Measurements from ENCODE around the gene TMEM269.

The TMEM269 gene, protein sequence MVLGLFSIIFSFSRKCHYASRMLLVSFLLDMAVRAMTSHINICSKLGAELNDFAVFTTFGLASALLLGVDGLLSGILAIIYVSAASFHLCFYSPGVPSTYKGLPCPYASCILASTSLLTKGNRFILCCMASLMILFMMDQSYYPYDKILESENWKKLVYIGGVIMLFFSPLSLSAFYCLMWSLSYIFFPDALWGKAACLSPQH

GRCh38 chr1:42784946-42785693 is at the start of gene TMEM269:
Gene TMEM269 (plus strand): TSS chr1:42784991. CDS start chr1:42789894, 4,903 bp downstream.
- DNase-seq, result peak; percentile 26 to 33

DNA sequence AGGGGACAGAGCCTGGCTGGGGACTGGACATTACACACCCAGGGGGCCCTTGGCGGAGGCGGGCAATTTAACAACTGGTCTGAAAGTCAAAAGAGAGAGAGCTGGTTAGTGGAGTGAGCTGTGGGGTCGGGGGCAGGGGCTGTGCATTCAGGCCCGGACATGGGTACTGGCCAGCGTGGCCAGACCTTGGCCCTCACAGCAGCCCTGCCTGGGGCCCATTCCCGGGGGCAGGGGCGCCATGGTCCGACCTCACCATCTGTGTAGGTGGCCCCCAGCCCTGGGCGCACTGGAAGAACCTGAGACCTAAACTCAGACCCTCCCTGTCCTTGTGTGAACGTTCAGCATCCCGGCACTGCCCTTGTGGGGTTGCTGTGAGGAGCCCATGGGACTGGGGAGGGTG is 49.7 kb upstream of the TMEM269 start:
- DNase-seq, result no peak

GRCh38 chr1:42735477-42736105 is 49.2 kb upstream of the TMEM269 start:
- DNase-seq, result no peak

DNA sequence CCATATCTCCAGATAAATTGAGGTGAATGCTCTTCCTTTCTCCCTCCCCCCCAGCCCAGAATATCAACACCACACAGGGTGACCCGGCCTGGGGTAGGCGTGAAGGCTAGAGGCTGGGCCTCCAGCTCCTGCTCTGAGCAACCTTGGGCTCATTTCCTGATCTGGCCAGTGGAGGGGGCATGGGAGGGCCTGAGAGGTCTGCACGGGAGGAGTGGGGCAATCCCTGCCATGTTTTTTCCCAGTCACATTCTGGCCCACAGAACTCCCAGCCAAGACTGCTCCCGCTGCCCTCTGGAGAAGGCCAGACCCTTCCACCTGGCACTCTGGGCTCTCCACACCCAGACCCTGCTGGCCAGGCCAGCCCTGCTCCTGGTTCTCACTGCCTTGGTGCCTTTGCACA is 48.6 kb upstream of the TMEM269 start:
- no peak for DNase-seq

GRCh38 chr1:42736571-42737200 is 48.1 kb upstream of the TMEM269 start:
- no peak for DNase-seq

- DNase-seq, result peak in 1 of 2 donors; percentile 27
Observed at GRCh38 chr1:42737257-42737656, 47.5 kb upstream of the TMEM269 start.

DNA sequence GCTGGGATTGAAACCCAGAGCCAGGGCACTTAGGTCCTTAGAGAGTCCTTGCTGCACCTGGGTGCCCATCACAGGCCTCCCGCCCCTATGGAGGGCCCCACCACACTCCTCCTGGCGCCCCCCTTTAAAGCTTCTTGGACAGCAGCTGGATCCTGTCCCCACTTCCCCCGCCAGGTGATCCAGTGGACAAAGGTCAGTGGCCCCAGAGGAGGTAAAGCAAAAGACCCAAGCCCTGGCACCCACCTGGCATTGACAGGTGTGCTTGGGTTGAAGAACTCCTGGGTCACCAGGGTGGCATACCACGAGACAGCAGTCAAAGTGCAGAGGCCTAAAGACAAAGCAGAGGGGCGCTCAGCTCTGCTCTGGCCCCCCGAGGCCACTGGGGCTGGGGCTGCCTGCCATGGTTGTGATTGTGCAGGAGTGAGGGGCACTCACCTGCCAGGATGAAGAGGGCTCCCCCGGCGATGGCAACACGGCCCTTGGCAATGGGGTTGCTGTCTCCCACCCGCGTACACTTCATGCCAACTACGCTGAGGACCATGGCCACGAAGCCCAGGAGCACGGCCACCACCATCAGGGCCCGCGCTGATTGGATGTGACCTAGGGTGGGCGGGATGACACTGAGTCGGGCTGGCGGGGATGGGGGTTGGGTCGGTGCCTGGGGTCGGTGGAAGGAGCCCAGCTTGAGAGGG is 46.7 kb upstream of the TMEM269 start:
- DNase-seq, result no peak

GRCh38 chr1:42738678-42739226 is 46.0 kb upstream of the TMEM269 start:
- no peak for DNase-seq

DNA sequence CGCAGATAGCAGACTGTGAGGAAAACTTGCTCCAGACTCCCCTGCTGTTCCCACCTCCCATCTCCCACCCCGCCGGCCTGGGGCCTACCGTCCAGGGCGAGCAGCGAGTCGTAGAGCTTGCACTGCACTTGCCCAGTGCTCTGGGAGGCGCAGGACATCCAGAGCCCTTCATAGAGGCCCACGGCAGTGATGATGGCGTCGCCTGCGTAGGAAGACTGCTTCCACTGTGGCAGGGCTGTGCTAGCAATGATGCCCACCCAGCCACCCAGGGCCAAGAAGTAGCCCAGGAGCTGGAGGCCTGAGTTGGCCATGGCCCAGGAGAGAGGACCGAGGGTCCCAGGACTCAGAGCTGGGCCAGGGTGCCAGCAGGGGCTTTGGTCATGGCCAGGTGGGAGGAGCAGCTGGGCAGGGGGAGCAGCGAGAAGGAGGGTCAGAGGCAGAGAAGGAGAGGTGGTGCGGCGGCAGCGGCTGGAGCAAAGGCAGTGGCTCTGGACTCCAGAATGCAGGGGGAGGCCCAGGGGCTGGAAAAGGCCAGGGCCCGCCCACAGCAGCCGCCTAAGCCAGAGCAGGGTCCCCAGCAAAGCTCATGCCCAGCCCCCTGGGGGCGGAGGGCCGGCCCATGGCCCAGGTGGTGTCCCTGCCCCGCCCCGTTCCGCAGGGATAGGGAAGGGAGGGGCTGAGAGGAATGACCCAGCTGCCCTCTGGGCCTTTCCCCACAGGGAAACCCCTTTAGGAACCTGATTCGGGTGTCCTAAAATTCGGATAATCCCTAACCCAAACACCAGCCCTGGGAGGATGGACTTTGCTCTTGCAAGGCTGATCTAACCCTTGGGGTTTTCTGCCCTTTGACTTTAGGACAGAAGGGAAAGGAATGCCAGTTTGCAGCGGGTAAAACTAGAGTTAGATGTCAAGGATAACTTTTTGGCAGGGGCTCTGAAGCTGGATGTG is 44.8 kb upstream of the TMEM269 start, which contains the start of gene CLDN19:
TSS of gene CLDN19 (minus strand) at position 484 of the 948 bp plus-strand sequence. CDS start at position 311, 173 bp downstream.
- DNase-seq, result no peak

- no peak for DNase-seq
Observed at GRCh38 chr1:42740851-42741580, 43.8 kb upstream of the TMEM269 start.

DNA sequence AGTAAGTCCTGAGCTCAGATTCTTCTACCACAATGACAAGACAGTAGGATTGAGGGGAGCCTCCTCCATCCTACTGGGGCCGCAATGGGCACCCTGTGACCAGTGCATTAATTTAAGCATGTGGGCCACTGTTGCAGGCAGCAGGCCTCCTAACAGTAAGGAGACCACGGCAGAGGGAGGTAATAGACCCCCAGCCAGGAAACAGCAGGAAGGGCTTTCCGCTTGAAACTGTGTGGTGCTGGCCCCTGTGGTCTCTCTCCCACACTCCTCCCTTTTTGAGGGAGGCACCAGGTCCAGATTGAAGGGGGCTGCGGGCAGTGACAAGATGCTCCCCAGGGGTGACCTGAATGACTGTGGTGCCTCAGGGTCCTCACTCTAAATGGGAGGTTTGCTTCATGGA is 43.1 kb upstream of the TMEM269 start:
- DNase-seq, result no peak

DNA sequence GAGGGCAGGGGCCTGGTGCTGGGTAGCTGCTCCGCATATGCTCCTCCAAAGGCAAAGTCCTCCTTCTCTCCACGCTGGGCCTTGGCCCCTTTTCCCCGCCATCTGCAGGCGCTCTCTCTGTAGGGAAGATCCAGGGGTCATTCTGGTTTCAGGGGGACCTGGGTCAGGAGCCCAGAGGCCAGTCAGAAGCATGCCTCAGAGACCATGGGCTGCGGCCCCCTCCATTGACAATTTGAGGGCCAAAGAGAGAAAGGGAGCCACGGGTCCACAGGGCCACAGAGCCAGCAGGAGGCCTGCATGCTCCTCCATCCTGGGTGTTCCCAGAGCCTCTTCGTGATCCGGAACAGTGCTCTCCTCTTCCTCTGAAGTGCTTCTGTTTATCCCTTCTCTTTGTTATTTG is 42.6 kb upstream of the TMEM269 start:
- DNase-seq, result no peak

GRCh38 chr1:42742617-42743316 is 42.0 kb upstream of the TMEM269 start:
- no peak for DNase-seq

- no peak for DNase-seq
Observed at GRCh38 chr1:42743317-42744147, 41.3 kb upstream of the TMEM269 start.

GRCh38 chr1:42744148-42744413 is 40.7 kb upstream of the TMEM269 start:
- DNase-seq, result no peak

- DNase-seq, result no peak
Observed at GRCh38 chr1:42745851-42746250, 38.9 kb upstream of the TMEM269 start.

DNA sequence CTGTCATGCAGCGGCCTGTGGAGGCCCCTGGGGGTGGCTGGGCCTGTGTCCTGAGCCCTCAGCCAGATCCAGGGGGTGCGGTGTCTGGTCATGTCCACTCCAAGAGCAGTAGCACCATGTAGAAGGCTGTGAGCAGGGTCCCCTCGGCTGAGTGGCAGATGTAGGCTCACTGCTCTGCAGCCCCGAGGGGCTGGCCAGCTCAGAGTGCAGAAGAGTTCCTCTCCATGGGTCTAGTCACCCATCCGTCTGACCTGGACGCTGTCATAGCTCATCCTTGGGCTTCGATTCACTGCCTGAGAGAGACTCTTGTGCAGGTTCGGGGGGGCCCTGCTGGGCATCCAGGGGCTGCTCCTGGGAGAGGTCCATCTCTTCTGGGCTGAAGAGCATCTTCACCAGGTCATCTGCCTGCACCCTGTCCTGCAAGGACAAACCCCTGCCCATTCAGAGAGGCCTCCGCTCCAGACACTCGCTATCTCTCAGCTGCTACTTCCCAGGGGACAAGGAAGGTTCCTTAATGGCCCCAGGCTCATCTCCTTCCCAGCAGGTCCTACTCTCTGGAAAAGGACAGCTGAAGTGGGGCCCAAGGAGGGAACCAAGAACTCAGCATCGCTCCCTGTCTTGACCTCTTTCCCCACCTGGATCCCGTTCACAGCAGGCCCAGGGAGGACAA is 38.2 kb upstream of the TMEM269 start:
- DNase-seq, result no peak

GRCh38 chr1:42747125-42747524 is 37.7 kb upstream of the TMEM269 start:
- peak; percentile 31 to 40 for DNase-seq

- no peak for DNase-seq
Observed at GRCh38 chr1:42748021-42748420, 36.8 kb upstream of the TMEM269 start.
